ENCODE results near the gene ACRBP.

ACRBP gene

DNA sequence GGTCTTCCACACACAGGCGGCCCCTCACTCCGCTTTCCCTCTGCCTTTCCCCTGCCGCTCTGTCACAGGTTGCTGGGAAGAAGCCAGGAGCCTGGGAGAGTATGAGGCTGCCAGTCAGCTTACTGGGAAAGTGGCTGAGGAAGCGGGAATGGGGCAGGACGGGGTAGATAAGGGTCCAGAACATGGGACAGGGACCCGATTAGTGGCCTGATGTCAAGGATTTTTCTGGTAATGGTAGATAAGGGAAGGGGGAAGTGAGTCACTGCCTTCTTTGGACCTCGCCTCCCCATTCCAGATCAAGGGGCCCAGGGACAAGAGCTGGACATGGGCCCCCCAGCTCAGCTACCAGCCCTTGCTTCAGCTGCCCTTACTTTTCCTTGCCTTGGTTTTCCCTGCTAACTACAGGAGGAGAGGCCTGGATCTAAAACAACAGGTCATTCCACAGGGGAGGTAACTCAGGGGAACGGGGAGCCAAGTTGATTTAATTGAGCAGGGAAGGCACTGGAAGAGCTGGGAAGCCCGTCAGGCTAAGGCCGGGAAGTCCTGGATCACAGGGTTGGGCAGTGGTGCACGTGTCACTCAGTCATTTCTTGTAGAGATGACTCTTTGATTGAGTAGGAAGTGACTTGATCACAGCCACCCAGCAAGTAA lies 8.0 kb downstream of the ACRBP start:
- no peak for TF ChIP-seq POLR2A (IDR thresholded peaks at IDR 0.05; ENCODE audit: low read depth, low read length)
- no peak for DNase-seq (ENCODE audit: insufficient read length, low spot score)

GRCh38 chr12:6638305-6638704 lies 8.9 kb downstream of the ACRBP start:
- FAIRE-seq = no peak
- TF ChIP-seq POLR2A (IDR thresholded peaks at IDR 0.05; ENCODE audit: low read depth, low read length) = no peak

More for the DNA sequence above, 8.0 kb downstream of the ACRBP start:
- FAIRE-seq = no peak

GRCh38 chr12:6635856-6636531 lies 11.2 kb downstream of the ACRBP start, which contains the start of gene LPAR5:
TSS of gene LPAR5 (minus strand) at chr12:6635959. CDS start at chr12:6621248, 14,711 bp downstream.
- no peak for TF ChIP-seq POLR2A (IDR thresholded peaks at IDR 0.05; ENCODE audit: low read depth, low read length)
- FAIRE-seq (peak; percentile 11), DNase-seq (ENCODE audit: insufficient read length, low spot score) (peak; percentile 86)

More at GRCh38 chr12:6638305-6638704, 8.9 kb downstream of the ACRBP start:
- DNase-seq (ENCODE audit: insufficient read length, low spot score) = no peak

- FAIRE-seq (no peak), DNase-seq (ENCODE audit: insufficient read length, low spot score) (no peak)
- TF ChIP-seq POLR2A (IDR thresholded peaks at IDR 0.05; ENCODE audit: low read depth, low read length) = no peak
Observed at GRCh38 chr12:6635375-6635855, 11.8 kb downstream of the ACRBP start.

- DNase-seq (ENCODE audit: insufficient read length, low spot score) = no peak
- no peak for FAIRE-seq
- no peak for TF ChIP-seq POLR2A (IDR thresholded peaks at IDR 0.05; ENCODE audit: low read depth, low read length)
Observed at GRCh38 chr12:6632026-6632983, 14.9 kb downstream of the ACRBP start.

- no peak for TF ChIP-seq POLR2A (IDR thresholded peaks at IDR 0.05; ENCODE audit: low read depth, low read length)
- FAIRE-seq (no peak), DNase-seq (ENCODE audit: insufficient read length, low spot score) (no peak)
Observed at GRCh38 chr12:6631549-6631961, 15.7 kb downstream of the ACRBP start.

DNA sequence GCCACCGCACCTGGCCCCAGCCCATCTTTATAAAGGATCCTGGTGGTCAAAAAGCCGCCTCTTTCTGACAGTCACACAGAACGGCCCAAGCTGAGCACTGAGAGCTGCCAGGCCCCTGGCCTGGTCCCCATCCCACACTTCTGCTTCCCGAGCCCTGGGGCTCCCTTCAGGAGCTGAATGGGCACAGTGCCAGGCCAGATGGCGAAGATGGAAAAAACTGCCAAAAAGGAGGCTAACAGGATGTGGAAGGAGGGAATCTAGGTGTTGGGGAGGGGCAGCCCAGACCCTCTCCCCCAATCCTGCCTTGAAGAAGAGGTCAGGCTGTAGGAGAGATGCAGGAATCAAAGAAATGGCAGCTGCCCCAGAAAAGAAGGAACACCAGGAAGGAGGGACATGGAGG lies 16.5 kb downstream of the ACRBP start:
- TF ChIP-seq POLR2A (IDR thresholded peaks at IDR 0.05; ENCODE audit: low read depth, low read length) = no peak
- DNase-seq (ENCODE audit: insufficient read length, low spot score) = no peak
- FAIRE-seq = no peak

DNA sequence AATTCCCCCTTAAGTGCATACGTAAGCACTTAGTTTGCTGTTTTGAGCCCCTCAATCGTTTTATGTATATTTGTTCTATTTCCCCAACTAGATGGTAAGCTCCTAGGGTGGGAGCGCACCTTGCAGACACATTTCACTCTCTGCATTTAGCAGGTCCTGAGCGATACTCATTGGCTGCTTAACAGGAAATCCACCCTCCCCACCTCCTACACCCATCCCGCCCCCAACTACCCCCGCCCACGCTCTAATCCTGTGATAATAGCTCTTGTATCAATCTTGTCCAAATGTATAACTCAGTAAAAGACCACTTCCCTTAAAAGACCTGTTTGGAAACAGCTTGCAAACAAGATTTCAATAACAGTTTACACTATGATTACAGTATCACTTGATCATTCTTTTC lies 19.6 kb downstream of the ACRBP start:
- TF ChIP-seq POLR2A (IDR thresholded peaks at IDR 0.05; ENCODE audit: low read depth, low read length) = no peak
- peak; percentile 48 for DNase-seq (ENCODE audit: insufficient read length, low spot score)
- no peak for FAIRE-seq

GRCh38 chr12:6626654-6627283 lies 20.5 kb downstream of the ACRBP start:
- no peak for FAIRE-seq
- no peak for DNase-seq (ENCODE audit: insufficient read length, low spot score)
- TF ChIP-seq POLR2A (IDR thresholded peaks at IDR 0.05; ENCODE audit: low read depth, low read length) = no peak

- FAIRE-seq = no peak
- no peak for DNase-seq (ENCODE audit: insufficient read length, low spot score)
- no peak for TF ChIP-seq POLR2A (IDR thresholded peaks at IDR 0.05; ENCODE audit: low read depth, low read length)
Observed at GRCh38 chr12:6620885-6621274, 26.4 kb downstream of the ACRBP start.

DNA sequence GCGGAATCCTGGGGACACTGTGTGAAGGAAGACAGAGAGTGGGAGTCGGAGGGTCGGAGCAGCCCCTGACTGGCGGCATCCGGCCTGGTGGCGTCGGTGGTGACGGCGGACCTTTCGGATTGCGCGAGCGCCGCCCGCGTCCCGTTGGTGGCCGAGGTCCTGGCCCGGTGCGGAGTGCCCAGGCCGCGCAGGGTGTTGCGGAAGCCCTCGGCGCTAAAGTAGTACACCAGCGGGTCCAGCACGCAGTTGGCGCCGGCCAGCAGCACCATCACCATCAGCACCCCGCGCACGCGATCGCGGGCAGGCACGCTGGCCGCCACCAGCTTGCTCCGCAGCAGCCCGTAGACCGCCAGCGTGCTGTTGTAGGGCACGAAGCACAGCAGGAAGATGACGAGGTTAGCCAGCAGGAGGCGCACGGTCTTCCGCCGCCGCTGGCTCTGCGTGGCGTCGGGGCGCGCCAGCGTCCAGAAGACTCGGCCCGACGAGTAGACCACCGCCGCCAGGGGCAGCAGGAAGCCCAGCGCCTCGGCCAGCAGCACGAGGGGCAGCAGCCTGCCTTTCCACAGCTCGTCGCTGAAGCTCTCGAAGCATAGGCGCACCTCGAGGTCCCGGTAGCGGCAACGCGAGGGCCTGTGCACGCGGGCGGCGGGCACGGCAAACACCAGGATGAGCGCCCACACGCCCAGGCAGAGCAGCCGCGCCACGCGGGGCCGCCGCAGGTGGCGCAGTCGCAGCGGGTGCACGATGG lies 26.9 kb downstream of the ACRBP start:
- TF ChIP-seq POLR2A (IDR thresholded peaks at IDR 0.05; ENCODE audit: low read depth, low read length) = no peak
- no peak for DNase-seq (ENCODE audit: insufficient read length, low spot score)
- FAIRE-seq = no peak

GRCh38 chr12:6618483-6619225 lies 28.6 kb downstream of the ACRBP start:
- no peak for TF ChIP-seq POLR2A (IDR thresholded peaks at IDR 0.05; ENCODE audit: low read depth, low read length)
- DNase-seq (ENCODE audit: insufficient read length, low spot score) (no peak), FAIRE-seq (no peak)
